ENCODE data around the gene ME3.

Gene ME3

GRCh38 chr11:86663761-86664160 lies 8.7 kb downstream of the ME3 start:
- TF ChIP-seq, protein P1, sequence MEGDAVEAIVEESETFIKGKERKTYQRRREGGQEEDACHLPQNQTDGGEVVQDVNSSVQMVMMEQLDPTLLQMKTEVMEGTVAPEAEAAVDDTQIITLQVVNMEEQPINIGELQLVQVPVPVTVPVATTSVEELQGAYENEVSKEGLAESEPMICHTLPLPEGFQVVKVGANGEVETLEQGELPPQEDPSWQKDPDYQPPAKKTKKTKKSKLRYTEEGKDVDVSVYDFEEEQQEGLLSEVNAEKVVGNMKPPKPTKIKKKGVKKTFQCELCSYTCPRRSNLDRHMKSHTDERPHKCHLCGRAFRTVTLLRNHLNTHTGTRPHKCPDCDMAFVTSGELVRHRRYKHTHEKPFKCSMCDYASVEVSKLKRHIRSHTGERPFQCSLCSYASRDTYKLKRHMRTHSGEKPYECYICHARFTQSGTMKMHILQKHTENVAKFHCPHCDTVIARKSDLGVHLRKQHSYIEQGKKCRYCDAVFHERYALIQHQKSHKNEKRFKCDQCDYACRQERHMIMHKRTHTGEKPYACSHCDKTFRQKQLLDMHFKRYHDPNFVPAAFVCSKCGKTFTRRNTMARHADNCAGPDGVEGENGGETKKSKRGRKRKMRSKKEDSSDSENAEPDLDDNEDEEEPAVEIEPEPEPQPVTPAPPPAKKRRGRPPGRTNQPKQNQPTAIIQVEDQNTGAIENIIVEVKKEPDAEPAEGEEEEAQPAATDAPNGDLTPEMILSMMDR (IDR thresholded peaks at IDR 0.05; ENCODE audit: insufficient read depth, low read length) = no peak
- TF ChIP-seq REST (IDR thresholded peaks at IDR 0.05; ENCODE audit: insufficient replicate concordance, low read depth) (no peak), SPI1 (IDR thresholded peaks at IDR 0.05; ENCODE audit: borderline replicate concordance, low read depth) (no peak), POLR2AphosphoS5 (IDR thresholded peaks at IDR 0.05; ENCODE audit: low read depth) (no peak), GABPA (IDR thresholded peaks at IDR 0.05; ENCODE audit: low read depth) (no peak)
- Histone ChIP-seq H3K4me3 (replicated peaks; ENCODE audit: insufficient read depth, low read length) (no peak overlapping the region), H3K27me3 (ENCODE audit: insufficient read depth, poor library complexity, severe bottlenecking) (peaks cover 5% of the 10 kb centered on the region)

GRCh38 chr11:86663291-86663690 lies 9.1 kb downstream of the ME3 start:
- Histone ChIP-seq H3K27me3 (ENCODE audit: insufficient read depth, poor library complexity, severe bottlenecking) (peaks cover 5% of the 10 kb centered on the region), H3K27ac (replicated peaks) (no peak overlapping the region), H3K4me3 (replicated peaks; ENCODE audit: insufficient read depth, low read length) (no peak overlapping the region)
- DNase-seq (ENCODE audit: low read depth in 1 of 2, low spot score in 1 of 2) = no peak
- TF ChIP-seq GABPA (IDR thresholded peaks at IDR 0.05; ENCODE audit: low read depth) (no peak), SPI1 (IDR thresholded peaks at IDR 0.05; ENCODE audit: borderline replicate concordance, low read depth) (no peak), POLR2AphosphoS5 (IDR thresholded peaks at IDR 0.05; ENCODE audit: low read depth) (no peak), REST (IDR thresholded peaks at IDR 0.05; ENCODE audit: insufficient replicate concordance, low read depth) (no peak)
- TF ChIP-seq, protein P1 (IDR thresholded peaks at IDR 0.05; ENCODE audit: insufficient read depth, low read length) = no peak

More at GRCh38 chr11:86663761-86664160, 8.7 kb downstream of the ME3 start:
- DNase-seq (ENCODE audit: low read depth in 1 of 2, low spot score in 1 of 2) = no peak
- H3K27ac ChIP-seq (replicated peaks) = no peak overlapping the region

DNA sequence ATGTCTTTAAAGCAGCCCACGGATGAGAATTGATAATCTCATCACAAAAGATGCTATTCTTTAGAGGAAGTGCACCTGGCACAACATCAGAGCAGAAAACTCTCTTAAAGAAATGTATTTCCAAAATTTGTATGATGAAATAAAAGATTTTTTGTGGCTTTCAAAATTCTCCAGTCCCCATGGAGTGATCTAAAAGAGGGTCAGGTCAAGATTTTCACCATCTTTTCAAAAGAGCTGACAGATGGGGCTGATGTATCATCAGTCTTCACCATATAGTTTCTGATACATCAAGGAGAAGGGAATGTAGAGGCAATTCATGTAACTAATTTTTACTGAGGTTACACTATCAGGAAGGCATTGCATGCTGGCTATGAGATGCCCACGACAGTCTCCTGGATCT lies 11.7 kb downstream of the ME3 start:
- no peaks in the 10 kb centered on the region for H3K27me3 ChIP-seq (ENCODE audit: insufficient read depth, poor library complexity, severe bottlenecking)
- no peak for DNase-seq (ENCODE audit: low read depth in 1 of 2, low spot score in 1 of 2)
- TF ChIP-seq SPI1 (IDR thresholded peaks at IDR 0.05; ENCODE audit: borderline replicate concordance, low read depth) (no peak), REST (IDR thresholded peaks at IDR 0.05; ENCODE audit: insufficient replicate concordance, low read depth) (no peak), GABPA (IDR thresholded peaks at IDR 0.05; ENCODE audit: low read depth) (no peak), POLR2AphosphoS5 (IDR thresholded peaks at IDR 0.05; ENCODE audit: low read depth) (no peak)
- TF ChIP-seq, protein P1 (IDR thresholded peaks at IDR 0.05; ENCODE audit: insufficient read depth, low read length) = no peak
- no peak overlapping the region for H3K27ac ChIP-seq (replicated peaks)
- H3K4me3 ChIP-seq (replicated peaks; ENCODE audit: insufficient read depth, low read length) = no peak overlapping the region

All from HL-60 (cell line).